SK-N-SH treated with all-trans-retinoic acid at 6 μM for 48 hours (cell line): ENCODE measurements around the gene ALG1L2.
"Not testable (repeated sequence)": the region's sequence is repeated elsewhere in the genome, so short reads cannot be mapped to it uniquely, and the experiment has no call there.

ENCODE experiments used
- ATAC-seq: fragments of 200-7000 bp; cut with Tn5 transposase; 3 replicates; pipeline ENCODE4 v1.9.1; 2020; ENCODE audit warnings: mild to moderate bottlenecking, moderate library complexity

ALG1L2 gene

DNA sequence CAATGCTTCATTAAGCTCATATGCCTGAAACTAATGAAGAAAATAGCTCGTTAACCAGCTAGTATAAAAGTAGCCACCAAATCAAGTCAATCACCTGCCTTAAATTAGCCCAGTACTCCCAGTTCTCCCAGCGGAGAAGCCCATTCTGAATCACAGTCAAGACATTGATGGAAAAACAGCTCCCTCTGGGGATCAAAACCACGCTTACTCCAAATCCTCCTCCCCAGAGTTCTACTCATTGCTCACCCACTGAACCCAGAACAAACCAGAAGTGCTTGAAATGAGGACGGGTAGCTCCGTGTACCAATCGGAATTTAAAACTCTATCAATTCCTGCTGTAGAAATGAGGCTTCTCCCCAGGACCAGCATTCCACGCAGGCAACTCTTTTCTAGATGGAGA is 54.7 kb downstream of the ALG1L2 start:
- not testable (repeated sequence) for ATAC-seq

DNA sequence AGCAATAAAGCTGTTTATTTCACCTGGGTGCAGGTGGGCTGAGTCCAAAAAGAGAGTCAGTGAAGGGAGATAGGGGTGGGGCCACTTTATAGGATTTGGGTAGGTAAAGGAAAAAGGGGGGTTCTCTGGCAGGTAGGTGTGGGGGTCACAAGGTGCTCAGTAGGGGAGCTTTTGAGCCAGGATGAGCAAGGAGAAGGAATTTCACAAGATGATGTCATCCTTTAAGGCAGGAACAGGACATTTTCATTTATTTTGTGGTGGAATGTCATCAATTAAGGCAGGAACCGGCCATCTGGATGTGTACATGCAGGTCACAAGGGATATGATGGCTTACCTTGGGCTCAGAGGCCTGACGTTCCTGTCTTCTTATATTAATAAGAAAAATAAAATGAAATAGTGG is 56.1 kb downstream of the ALG1L2 start:
- not testable (repeated sequence) for ATAC-seq

DNA sequence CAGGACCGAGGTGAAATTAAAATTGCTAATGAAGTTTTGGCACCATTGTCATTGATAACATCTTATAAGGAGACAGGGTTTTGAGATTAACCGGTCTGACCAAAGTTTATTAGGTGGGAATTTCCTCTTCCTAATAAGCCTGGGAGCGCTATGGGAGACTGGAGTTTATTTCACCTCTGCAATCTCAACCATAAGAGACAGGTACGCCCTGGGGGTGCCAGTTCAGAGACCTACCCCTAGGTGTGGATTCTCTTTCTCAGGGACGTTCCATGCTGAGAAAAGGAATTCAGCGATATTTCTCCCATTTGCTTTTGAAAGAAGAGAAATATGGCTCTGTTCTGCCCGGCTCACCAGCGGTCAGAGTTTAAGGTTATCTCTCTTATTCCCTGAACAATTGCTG is 57.4 kb downstream of the ALG1L2 start:
- ATAC-seq: not testable (repeated sequence)

DNA sequence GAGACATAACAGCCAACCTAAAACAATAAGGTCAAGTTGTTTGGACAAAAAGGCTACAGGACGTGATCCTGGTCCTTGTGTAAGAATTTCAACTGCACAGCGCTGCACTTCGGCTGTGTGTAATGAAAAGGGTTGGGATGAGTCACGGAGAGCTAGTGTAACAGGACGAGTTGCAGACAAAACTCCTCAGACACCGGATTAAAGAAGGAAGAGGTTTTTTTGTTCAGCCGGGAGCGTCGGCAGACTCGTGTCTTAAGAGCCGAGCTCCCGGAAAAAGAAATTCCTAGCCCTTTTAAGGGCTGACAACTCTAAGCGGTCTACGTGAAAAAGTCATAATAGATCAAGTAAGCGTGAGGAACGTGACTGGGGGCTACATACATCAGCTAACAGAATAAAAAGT is 59.1 kb downstream of the ALG1L2 start:
- ATAC-seq: not testable (repeated sequence)

DNA sequence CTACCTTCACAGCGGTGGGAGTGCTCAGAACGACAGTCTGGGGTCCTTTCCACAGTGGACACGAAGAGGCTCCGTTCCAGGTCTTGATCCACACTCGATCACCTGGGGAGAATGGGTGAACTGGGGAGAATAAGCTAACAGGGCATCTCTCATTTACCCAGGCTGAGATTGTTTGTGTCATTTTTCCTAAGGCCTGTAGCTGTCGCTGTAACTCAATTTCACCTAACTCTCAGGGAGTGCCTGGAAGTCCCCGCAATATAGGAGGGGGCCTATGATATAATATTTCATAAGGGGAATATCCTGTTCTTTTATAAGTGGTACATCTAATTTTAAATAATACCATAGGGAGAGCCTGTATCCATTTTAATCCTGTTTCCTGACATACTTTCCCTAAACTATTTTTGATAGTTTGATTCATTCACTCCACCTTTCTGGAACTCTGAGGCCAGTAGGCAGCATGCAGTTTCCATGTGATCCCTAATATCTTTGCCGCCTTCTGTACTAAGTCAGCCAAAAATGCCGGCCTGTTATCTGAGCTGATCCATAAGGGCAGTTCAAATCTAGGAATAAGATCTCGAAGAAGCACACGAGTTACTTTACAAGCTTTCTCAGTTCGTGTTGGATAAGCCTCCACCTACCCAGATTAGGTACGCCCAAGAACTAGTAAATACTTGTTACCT is 62.2 kb downstream of the ALG1L2 start:
- not testable (repeated sequence) for ATAC-seq

DNA sequence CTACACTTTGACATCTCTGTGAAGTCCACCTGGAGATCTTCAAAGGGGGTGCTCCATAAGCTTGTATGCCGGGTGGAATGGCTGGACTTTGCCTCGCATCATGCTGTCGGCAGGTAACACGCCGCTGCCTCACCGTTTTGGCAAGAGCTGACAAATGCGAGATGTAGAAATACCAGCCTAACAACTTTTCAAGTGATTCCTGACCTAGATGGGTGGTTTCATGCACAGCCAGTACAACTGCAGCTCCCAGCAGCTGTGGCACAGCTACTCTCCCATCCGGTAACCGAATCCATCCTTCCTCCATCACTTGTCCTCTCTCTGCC is 62.7 kb downstream of the ALG1L2 start:
- not testable (repeated sequence) for ATAC-seq

DNA sequence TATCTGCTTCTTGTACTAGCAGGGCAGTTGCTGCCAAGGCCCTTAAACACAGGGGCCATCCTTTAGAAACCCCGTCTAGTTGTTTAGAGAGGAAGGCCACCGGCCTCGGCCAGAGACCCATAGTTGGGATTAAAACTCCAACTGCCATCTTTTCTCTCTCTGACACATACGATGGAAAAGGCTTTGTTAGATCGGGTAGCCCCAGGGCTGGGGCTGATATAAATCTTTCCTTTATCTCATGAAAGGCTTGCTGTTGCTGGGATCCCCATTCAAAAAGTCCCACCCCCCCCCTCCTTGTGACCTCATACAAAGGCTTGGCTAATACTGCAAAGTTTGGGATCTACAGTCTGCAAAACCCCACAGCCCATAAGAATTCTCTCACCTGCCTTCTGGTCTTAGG is 63.8 kb downstream of the ALG1L2 start:
- not testable (repeated sequence) for ATAC-seq

DNA sequence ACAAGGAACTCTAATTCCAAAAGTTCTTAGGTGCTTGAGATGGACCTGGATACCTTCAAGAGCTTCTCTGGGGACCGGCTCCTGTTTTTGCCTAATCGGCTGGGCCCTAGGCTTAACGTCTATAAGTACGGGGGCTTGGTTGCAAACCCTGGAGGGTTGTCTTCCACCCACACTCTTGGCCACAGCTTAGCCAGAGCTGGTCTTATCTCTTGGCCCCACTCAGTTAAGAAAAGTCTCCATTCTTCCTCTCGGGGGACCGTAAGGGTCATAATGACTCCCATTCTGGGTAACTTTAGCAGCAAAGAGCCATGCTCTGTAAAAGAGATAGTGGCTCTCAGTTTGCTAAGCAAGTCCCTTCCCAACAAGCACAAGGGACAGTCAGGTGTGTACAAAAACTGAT is 64.8 kb downstream of the ALG1L2 start:
- ATAC-seq: not testable (repeated sequence)
